Stomach (tissue), 9 donors: ENCODE data around the gene SPATA32. TPM values are rescaled to one million over a fixed set of nuclear protein-coding genes. Genes with fewer than 3 reads are reported as not detected.

Experiments used
- DNase-seq, 2 donors: peaks; one replicate each; pipeline versions ENCODE4 v3.0.0 to v3.0.0-alpha.2; 2013 to 2019
- H3K27ac ChIP-seq, 5 donors: fragments of 200-600 bp in 4 of 5; sonication (generic) in 4 of 5; one replicate each; pipeline ENCODE4 v1.5.1; 2013 to 2019; ENCODE audit warnings: mild to moderate bottlenecking in 1 of 5, moderate library complexity in 1 of 5
- H3K27me3 ChIP-seq, 3 donors: fragments of 200-600 bp; sonication (generic); one replicate each; pipeline ENCODE4 v1.5.1; 2017 to 2019; ENCODE audit warnings: mixed run types in 1 of 3
- H3K36me3 ChIP-seq, 4 donors: fragments of 200-600 bp; sonication (generic); 1 replicate in 3 of 4; 2 replicates in 1 of 4; pipeline ENCODE4 v1.5.1; 2016 to 2019
- H3K4me1 ChIP-seq, 4 donors: fragments of 200-600 bp; sonication (generic); one replicate each; pipeline ENCODE4 v1.5.1; 2016 to 2019
- H3K4me3 ChIP-seq, 4 donors: fragments of 200-600 bp; sonication (generic) in 3 of 4; one replicate each; pipeline ENCODE4 v1.5.1; 2016 to 2019; ENCODE audit warnings: mild to moderate bottlenecking in 1 of 4
- H3K9me3 ChIP-seq, 4 donors: fragments of 200-600 bp; sonication (generic); one replicate each; pipeline ENCODE4 v1.5.1; 2016 to 2019
- CTCF ChIP-seq, 7 experiments: fragments of 450-650 bp in 4 of 7; fragments of 200-600 bp in 3 of 7; sonication (generic) in 3 of 7; IDR thresholded peaks; one replicate each; pipeline ENCODE4 v1.5.1; 2016 to 2019; ENCODE audit warnings: antibody characterized with exemption in 7 of 7, control low read depth in 2 of 7, mild to moderate bottlenecking in 1 of 7
- EP300 ChIP-seq: sonication (generic); formaldehyde crosslinking; IDR thresholded peaks from one replicate; pipeline ENCODE4 v1.6.1; 2017; ENCODE audit warnings: antibody characterized with exemption
- POLR2A ChIP-seq, 4 donors: fragments of 450-650 bp; IDR thresholded peaks; one replicate each; pipeline ENCODE4 v1.6.1; 2016; ENCODE audit warnings: antibody characterized with exemption in 4 of 4, control low read depth in 2 of 4, mild to moderate bottlenecking in 1 of 4, moderate library complexity in 1 of 4
- POLR2AphosphoS5 ChIP-seq, 3 donors: sonication (generic); formaldehyde crosslinking; IDR thresholded peaks; one replicate each; pipeline ENCODE4 v1.6.1; 2016; ENCODE audit warnings: antibody characterized with exemption in 3 of 3
- WGBS, 5 donors: extraction: QIAGEN DNeasy Blood & Tissue Kit in 3 of 5; methylation state at CpG; one replicate each; pipeline versions ENCODE4 v1.1.5 to v1.1.7; 2013 to 2018; 5-methylcytosine and 5-hydroxymethylcytosine counted together
- intact Hi-C: fragments of 100-400 bp; cut with DNase I; formaldehyde crosslinking; loops from one replicate; pipeline ENCODE4 v1.15.1; 2023; ENCODE audit warnings: low total_unique reads
- polyA plus RNA-seq, 3 donors: library from polyadenylated mRNA; stranded (reverse); fragments of 200-250 nt; gene quantifications; one replicate each; pipeline ENCODE4 v1.2.3, GENCODE V29; 2013
- total RNA-seq, 5 donors: library from RNA; depleted of rRNA; stranded (reverse); fragments of >200 nt; gene quantifications; one replicate each; pipeline versions ENCODE4 v1.1.0 to v1.2.3, GENCODE V29; 2014 to 2016
- donor health status: healthy with polysubstance abuse.
- donor health status: Bipolar disorder and iron deficiency.
- donor health status: healthy.

The SPATA32 gene
- total and polyA plus RNA-seq, 8 donors = not detected

- intact Hi-C loops = no loop called here
- H3K4me1 ChIP-seq = peaks cover 24 to 66% (median 49%) of the 10 kb centered on the region in 4 donors
- 56 to 76% (median 61%) methylated on average over 15 to 19 of the region's 19 CpGs for WGBS, 5 donors
- H3K4me3 ChIP-seq = peak overlapping the region in 1 of 4 donors; percentile 23
- H3K9me3 ChIP-seq = no peaks in the 10 kb centered on the region
- TF ChIP-seq EP300 (no peak), POLR2AphosphoS5 (IDR thresholded peaks at IDR 0.05) (peak; percentile 2 to 54 (median 29))
- peak; percentile 70 to 87 for DNase-seq
- peak overlapping the region; percentile 40 to 93 (median 85) for H3K27ac ChIP-seq
- no peaks in the 10 kb centered on the region for H3K27me3 ChIP-seq
- peaks cover 0 to 11% (median 3%) of the 10 kb centered on the region in 4 donors for H3K36me3 ChIP-seq
Observed at GRCh38 chr17:45228763-45229539, 32.9 kb downstream of the SPATA32 start.

DNA sequence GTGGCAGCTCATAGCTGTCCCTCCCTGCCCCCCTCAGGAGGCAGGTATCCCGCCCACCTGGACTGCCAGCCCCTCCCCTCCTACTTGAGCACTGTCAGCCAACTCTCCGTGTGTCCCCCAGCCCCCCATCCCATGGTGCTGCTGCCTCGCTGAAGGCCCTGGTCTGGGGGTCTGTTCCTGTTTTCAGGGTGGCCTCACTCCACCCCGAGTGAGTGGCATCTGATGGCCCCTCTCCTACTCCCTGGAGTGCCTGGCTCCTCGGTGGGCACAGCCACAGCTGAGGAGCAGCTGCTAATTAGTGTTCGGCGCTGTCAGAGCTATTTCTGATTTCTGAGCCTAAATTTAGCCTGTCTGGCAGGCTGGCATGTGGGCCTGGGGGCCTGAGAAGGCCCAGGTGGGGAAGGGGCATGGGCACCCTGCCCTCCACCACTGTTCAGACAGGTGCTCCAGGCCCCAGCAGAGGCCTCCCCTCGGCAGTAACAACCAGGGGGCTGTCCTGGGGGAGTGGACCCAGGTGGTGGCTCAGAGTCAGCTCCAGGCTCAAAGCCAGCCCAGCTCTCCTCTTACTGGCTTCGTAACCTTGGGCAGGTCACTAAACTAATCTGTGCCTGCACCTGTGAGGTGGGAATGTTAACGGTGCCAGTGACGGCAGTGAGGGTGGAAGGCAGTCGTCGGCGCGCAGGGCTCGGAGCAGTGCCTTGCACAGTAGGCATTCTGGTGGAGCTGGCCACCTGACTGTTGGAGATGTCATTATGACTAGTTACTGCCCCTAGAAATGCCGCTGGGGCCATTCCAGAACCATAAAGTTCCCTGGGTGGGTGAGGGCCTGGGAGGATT is 33.8 kb downstream of the SPATA32 start:
- Histone ChIP-seq H3K4me3 (peak overlapping the region in 2 of 4 donors; percentile 7 to 23), H3K36me3 (peaks cover 0 to 5% (median 2%) of the 10 kb centered on the region in 4 donors), H3K4me1 (peaks cover 24 to 66% (median 49%) of the 10 kb centered on the region in 4 donors), H3K27me3 (peaks cover 0 to under 1% (median 0%) of the 10 kb centered on the region in 3 donors), H3K9me3 (no peaks in the 10 kb centered on the region), H3K27ac (peak overlapping the region; percentile 40 to 93 (median 85))
- DNase-seq = no peak
- intact Hi-C loops = no loop called here
- TF ChIP-seq POLR2AphosphoS5 (IDR thresholded peaks at IDR 0.05) (no peak), EP300 (no peak), CTCF (IDR thresholded peaks at IDR 0.05) (no peak), POLR2A (IDR thresholded peaks at IDR 0.05) (no peak)
- WGBS, 5 donors = 49 to 70% (median 52%) methylated on average over 7 to 17 of the region's 17 CpGs

DNA sequence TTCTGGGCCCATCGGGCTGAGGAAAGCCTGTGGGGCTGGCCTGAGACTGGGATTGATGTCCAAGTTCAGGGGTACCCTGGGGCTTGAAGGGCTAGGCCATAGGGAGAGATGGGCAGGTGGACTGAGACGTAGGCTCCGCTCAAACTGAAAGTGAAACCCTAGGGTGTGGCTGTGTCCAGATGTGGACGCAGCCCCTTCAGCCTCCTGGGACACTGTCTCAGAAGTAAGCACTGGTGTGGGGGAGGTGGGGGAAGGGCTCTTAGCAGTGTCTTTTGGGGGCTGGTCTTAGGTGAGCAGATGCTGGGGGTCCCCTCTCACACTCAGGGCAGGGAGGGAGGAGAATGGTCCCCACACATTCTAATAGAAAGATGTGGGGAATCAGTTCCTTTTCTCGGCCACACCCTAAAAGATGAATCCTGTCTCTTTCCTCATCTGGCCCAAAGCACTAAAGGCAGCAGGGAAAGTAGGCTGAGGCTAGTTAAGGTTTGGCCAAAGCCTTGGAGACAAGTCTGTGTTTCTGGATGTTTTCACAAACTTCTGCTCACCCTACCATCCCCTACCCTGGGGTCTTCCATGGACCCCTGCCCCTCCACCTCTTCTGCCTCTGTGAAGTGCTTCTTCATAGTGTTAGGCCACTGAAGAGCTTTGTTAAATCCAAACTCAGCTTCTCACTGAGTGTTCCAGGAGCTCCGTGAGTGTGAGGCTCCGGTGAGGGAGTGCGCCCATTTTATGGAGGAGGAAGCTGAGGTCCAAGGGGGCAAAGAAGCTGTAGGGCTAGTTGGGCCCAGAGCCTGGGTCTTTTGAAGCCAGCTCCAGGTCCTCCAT is 34.6 kb downstream of the SPATA32 start:
- no peaks in the 10 kb centered on the region for H3K9me3 ChIP-seq
- TF ChIP-seq CTCF (IDR thresholded peaks at IDR 0.05) (no peak), POLR2A (IDR thresholded peaks at IDR 0.05) (no peak), EP300 (no peak), POLR2AphosphoS5 (IDR thresholded peaks at IDR 0.05) (no peak)
- no peak for DNase-seq
- H3K4me1 ChIP-seq = peaks cover 27 to 68% (median 55%) of the 10 kb centered on the region in 4 donors
- peak overlapping the region; percentile 3 to 79 (median 45) for H3K4me3 ChIP-seq
- H3K36me3 ChIP-seq = no peaks in the 10 kb centered on the region
- H3K27me3 ChIP-seq = peaks cover 0 to 9% (median 1%) of the 10 kb centered on the region in 3 donors
- H3K27ac ChIP-seq = peak overlapping the region; percentile 30 to 93 (median 85)
- WGBS, 5 donors = 52 to 78% (median 61%) methylated on average over 7 to 8 of the region's 8 CpGs
- intact Hi-C loops = no loop called here

- Histone ChIP-seq H3K36me3 (no peaks in the 10 kb centered on the region), H3K27me3 (peaks cover 0 to 16% (median 7%) of the 10 kb centered on the region in 3 donors), H3K4me3 (peak overlapping the region; percentile 3 to 79 (median 45)), H3K27ac (peak overlapping the region; percentile 30 to 93 (median 85)), H3K4me1 (peaks cover 33 to 67% (median 54%) of the 10 kb centered on the region in 4 donors), H3K9me3 (no peaks in the 10 kb centered on the region)
- 63 to 78% (median 70%) methylated on average over 3 of the region's 3 CpGs for WGBS, 5 donors
- no peak for DNase-seq
- TF ChIP-seq POLR2A (IDR thresholded peaks at IDR 0.05) = no peak
- TF ChIP-seq CTCF (IDR thresholded peaks at IDR 0.05) = no peak
- no peak for TF ChIP-seq POLR2AphosphoS5 (IDR thresholded peaks at IDR 0.05)
- TF ChIP-seq EP300 = no peak
- intact Hi-C loops = no loop called here
Observed at GRCh38 chr17:45226576-45226975, 35.3 kb downstream of the SPATA32 start.
